NCI-H2171 (cell line): ENCODE measurements around the gene GMFB.

Experiments used
- DNase-seq: peaks from one replicate; lab custom pipeline; 2025; lab: John Stamatoyannopoulos, UW

GMFB gene

GRCh38 chr14:54425537-54426274, 63.1 kb downstream of the GMFB start:
- DNase-seq = no peak

GRCh38 chr14:54425068-54425467, 63.7 kb downstream of the GMFB start:
- DNase-seq = no peak
